Natural killer cell treated with Interleukin-12 subunit alpha and Interleukin-12 subunit beta and Interleukin-15 and Interleukin-18, amount 100 ng/mL, for 72 hours (primary cell): ENCODE data around the gene FAM222B. TPM values are rescaled to one million over a fixed set of nuclear protein-coding genes. Genes with fewer than 3 reads are reported as not detected.

ENCODE experiments used
- ATAC-seq, 2 donors: fragments of 150-1000 bp; cut with Tn5 transposase in 1 of 2; sonication (Bioruptor Pico), chemical (Tn5 transposase) in 1 of 2; 2 replicates each; pipeline ENCODE4 v1.10.0; 2021
- DNase-seq: peaks from one replicate; pipeline ENCODE4 v3.0.0; 2022; ENCODE audit warnings: low spot score
- H3K27ac Mint-ChIP-seq, 2 donors: 1 replicate in 1 of 2; 2 replicates in 1 of 2; pipeline ENCODE4 v1.8.0; 2022; ENCODE audit warnings: mixed read lengths in 2 of 2, mild to moderate bottlenecking in 1 of 2, moderate library complexity in 1 of 2
- H3K27me3 Mint-ChIP-seq, 2 donors: 1 replicate in 1 of 2; 2 replicates in 1 of 2; pipeline ENCODE4 v1.8.0; 2022; ENCODE audit warnings: mixed read lengths in 2 of 2
- H3K36me3 Mint-ChIP-seq: one replicate; pipeline ENCODE4 v1.8.0; 2022; ENCODE audit warnings: mixed read lengths
- H3K4me1 Mint-ChIP-seq, 2 donors: 1 replicate in 1 of 2; 2 replicates in 1 of 2; pipeline ENCODE4 v1.8.0; 2022; ENCODE audit warnings: low read depth in 2 of 2, mixed read lengths in 2 of 2, mild to moderate bottlenecking in 1 of 2
- H3K4me3 Mint-ChIP-seq: one replicate; pipeline ENCODE4 v1.8.0; 2022; ENCODE audit warnings: mixed read lengths
- H3K9me3 Mint-ChIP-seq: 2 replicates; pipeline ENCODE4 v1.8.0; 2022; ENCODE audit warnings: mixed read lengths
- total RNA-seq, 2 donors: library from RNA; stranded (reverse); gene quantifications; one replicate each; pipeline ENCODE4 v1.2.3, GENCODE V29; 2022

The FAM222B gene
- total RNA-seq, 2 donors from 2014 or later, result 21.7 to 23.5 TPM

GRCh38 chr17:28760601-28761562, 81.7 kb downstream of the FAM222B start:
- H3K4me3 Mint-ChIP-seq, result no peak overlapping the region
- peaks cover 22 to 28% of the 10 kb centered on the region in 2 donors for H3K4me1 Mint-ChIP-seq
- H3K36me3 Mint-ChIP-seq, result peaks cover 13% of the 10 kb centered on the region
- no peak for DNase-seq
- peak overlapping the region; percentile 37 to 50 for H3K27ac Mint-ChIP-seq
- no peak for ATAC-seq
- H3K9me3 Mint-ChIP-seq, result no peaks in the 10 kb centered on the region
- H3K27me3 Mint-ChIP-seq, result no peaks in the 10 kb centered on the region

GRCh38 chr17:28759256-28759865, 83.2 kb downstream of the FAM222B start:
- Mint-ChIP-seq H3K4me3 (no peak overlapping the region), H3K36me3 (peaks cover 13% of the 10 kb centered on the region), H3K9me3 (no peaks in the 10 kb centered on the region), H3K27ac (no peak overlapping the region), H3K27me3 (no peaks in the 10 kb centered on the region), H3K4me1 (peaks cover 17 to 23% of the 10 kb centered on the region in 2 donors)
- DNase-seq (no peak), ATAC-seq (peak in 1 of 2 donors; percentile 16)

GRCh38 chr17:28758411-28759121, 84.0 kb downstream of the FAM222B start:
- ATAC-seq (no peak), DNase-seq (no peak)
- no peaks in the 10 kb centered on the region for H3K27me3 Mint-ChIP-seq
- H3K36me3 Mint-ChIP-seq, result peaks cover 8% of the 10 kb centered on the region
- peaks cover 15 to 19% of the 10 kb centered on the region in 2 donors for H3K4me1 Mint-ChIP-seq
- H3K4me3 Mint-ChIP-seq, result no peak overlapping the region
- no peaks in the 10 kb centered on the region for H3K9me3 Mint-ChIP-seq
- no peak overlapping the region for H3K27ac Mint-ChIP-seq

GRCh38 chr17:28756049-28756804, 86.4 kb downstream of the FAM222B start:
- Mint-ChIP-seq H3K4me3 (no peak overlapping the region), H3K27me3 (no peaks in the 10 kb centered on the region), H3K9me3 (no peaks in the 10 kb centered on the region), H3K4me1 (peaks cover 1 to 5% of the 10 kb centered on the region in 2 donors), H3K36me3 (peaks cover 8% of the 10 kb centered on the region), H3K27ac (peak overlapping the region in 1 of 2 donors; percentile 68)
- no peak for DNase-seq
- ATAC-seq, result no peak

- H3K4me1 Mint-ChIP-seq, result peaks cover 0 to 4% of the 10 kb centered on the region in 2 donors
- ATAC-seq (no peak), DNase-seq (no peak)
- no peaks in the 10 kb centered on the region for H3K27me3 Mint-ChIP-seq
- H3K27ac Mint-ChIP-seq, result peak overlapping the region in 1 of 2 donors; percentile 68
- peaks cover 8% of the 10 kb centered on the region for H3K36me3 Mint-ChIP-seq
- H3K9me3 Mint-ChIP-seq, result no peaks in the 10 kb centered on the region
- no peak overlapping the region for H3K4me3 Mint-ChIP-seq
Observed at GRCh38 chr17:28755486-28755885, 87.1 kb downstream of the FAM222B start.

- no peak for ATAC-seq
- no peaks in the 10 kb centered on the region for H3K36me3 Mint-ChIP-seq
Observed at GRCh38 chr17:28751600-28752366, 90.8 kb downstream of the FAM222B start.

GRCh38 chr17:28750178-28751047, 92.2 kb downstream of the FAM222B start:
- ATAC-seq (peak; percentile 88 to 92), DNase-seq (peak; percentile 87)
- H3K4me3 Mint-ChIP-seq, result no peak overlapping the region
- no peak overlapping the region for H3K27ac Mint-ChIP-seq
- H3K4me1 Mint-ChIP-seq, result no peaks in the 10 kb centered on the region
- no peaks in the 10 kb centered on the region for H3K9me3 Mint-ChIP-seq
- no peaks in the 10 kb centered on the region for H3K27me3 Mint-ChIP-seq
- H3K36me3 Mint-ChIP-seq, result no peaks in the 10 kb centered on the region

More at GRCh38 chr17:28751600-28752366, 90.8 kb downstream of the FAM222B start:
- Mint-ChIP-seq H3K4me1 (no peaks in the 10 kb centered on the region), H3K27me3 (no peaks in the 10 kb centered on the region), H3K27ac (no peak overlapping the region), H3K9me3 (no peaks in the 10 kb centered on the region), H3K4me3 (no peak overlapping the region)
- no peak for DNase-seq

- H3K4me1 Mint-ChIP-seq, result peaks cover 0 to 3% of the 10 kb centered on the region in 2 donors
- H3K4me3 Mint-ChIP-seq, result no peak overlapping the region
- no peak overlapping the region for H3K27ac Mint-ChIP-seq
- H3K9me3 Mint-ChIP-seq, result no peaks in the 10 kb centered on the region
- H3K27me3 Mint-ChIP-seq, result no peaks in the 10 kb centered on the region
- DNase-seq (no peak), ATAC-seq (no peak)
- H3K36me3 Mint-ChIP-seq, result no peaks in the 10 kb centered on the region
Observed at GRCh38 chr17:28749516-28750177, 92.9 kb downstream of the FAM222B start.

GRCh38 chr17:28748852-28749515, 93.6 kb downstream of the FAM222B start:
- Mint-ChIP-seq H3K4me3 (no peak overlapping the region), H3K4me1 (peaks cover 0 to 3% of the 10 kb centered on the region in 2 donors), H3K27ac (no peak overlapping the region), H3K27me3 (no peaks in the 10 kb centered on the region), H3K9me3 (no peaks in the 10 kb centered on the region), H3K36me3 (no peaks in the 10 kb centered on the region)
- ATAC-seq (no peak), DNase-seq (no peak)

- DNase-seq (no peak), ATAC-seq (no peak)
- H3K27ac Mint-ChIP-seq, result no peak overlapping the region
- no peaks in the 10 kb centered on the region for H3K36me3 Mint-ChIP-seq
- H3K9me3 Mint-ChIP-seq, result no peaks in the 10 kb centered on the region
- no peak overlapping the region for H3K4me3 Mint-ChIP-seq
- no peaks in the 10 kb centered on the region for H3K27me3 Mint-ChIP-seq
- H3K4me1 Mint-ChIP-seq, result peaks cover 0 to 5% of the 10 kb centered on the region in 2 donors
Observed at GRCh38 chr17:28747801-28748750, 94.5 kb downstream of the FAM222B start.
